ENCODE measurements around the gene TPT1. TPM values are rescaled to one million over a fixed set of nuclear protein-coding genes. Genes with fewer than 3 reads are reported as not detected.

Gene TPT1
- total RNA-seq, 1 donor: 2,345 TPM

- DNase-seq (ENCODE audit: low read depth): peak; percentile 89
- TF ChIP-seq CTCF (IDR thresholded peaks at IDR 0.05; ENCODE audit: insufficient read depth, low read depth, low read length): no peak
- no peak overlapping the region for H3K4me3 ChIP-seq (ENCODE audit: low read depth, low read length)
Measured at GRCh38 chr13:45325806-45326205, 15.2 kb downstream of the TPT1 start.

- no peak for TF ChIP-seq CTCF (IDR thresholded peaks at IDR 0.05; ENCODE audit: insufficient read depth, low read depth, low read length)
- no peak for DNase-seq (ENCODE audit: low read depth)
- H3K4me3 ChIP-seq (ENCODE audit: low read depth, low read length): no peak overlapping the region
Measured at GRCh38 chr13:45320876-45321629, 19.9 kb downstream of the TPT1 start.

- DNase-seq (ENCODE audit: low read depth): no peak
- H3K4me3 ChIP-seq (ENCODE audit: low read depth, low read length): no peak overlapping the region
- no peak for TF ChIP-seq CTCF (IDR thresholded peaks at IDR 0.05; ENCODE audit: insufficient read depth, low read depth, low read length)
Measured at GRCh38 chr13:45316996-45317395, 24.0 kb downstream of the TPT1 start.

- no peak for TF ChIP-seq CTCF (IDR thresholded peaks at IDR 0.05; ENCODE audit: insufficient read depth, low read depth, low read length)
- H3K4me3 ChIP-seq (ENCODE audit: low read depth, low read length): no peak overlapping the region
- DNase-seq (ENCODE audit: low read depth): no peak
Measured at GRCh38 chr13:45316338-45316737, 24.6 kb downstream of the TPT1 start.

- TF ChIP-seq CTCF (IDR thresholded peaks at IDR 0.05; ENCODE audit: insufficient read depth, low read depth, low read length): no peak
- no peak overlapping the region for H3K4me3 ChIP-seq (ENCODE audit: low read depth, low read length)
- no peak for DNase-seq (ENCODE audit: low read depth)
Measured at GRCh38 chr13:45315520-45316167, 25.3 kb downstream of the TPT1 start.

GRCh38 chr13:45314822-45315221 is 26.2 kb downstream of the TPT1 start:
- TF ChIP-seq CTCF (IDR thresholded peaks at IDR 0.05; ENCODE audit: insufficient read depth, low read depth, low read length): no peak
- H3K4me3 ChIP-seq (ENCODE audit: low read depth, low read length): no peak overlapping the region
- no peak for DNase-seq (ENCODE audit: low read depth)

All from fibroblast of villous mesenchyme (primary cell).